Colonic mucosa (tissue), 4 donors: ENCODE measurements around the gene LARP7. TPM values are rescaled to one million over a fixed set of nuclear protein-coding genes. Genes with fewer than 3 reads are reported as not detected.
A peak's percentile ranks its signal among the peaks of the same experiment; 100 is the strongest.

ENCODE experiments used
- DNase-seq: peaks from one replicate; pipeline ENCODE4 v3.0.0-alpha.2; 2020
- H3K27ac ChIP-seq: fragments of 200-600 bp; one replicate; pipeline ENCODE4 v1.8.0; 2021
- H3K27me3 ChIP-seq: fragments of 200-600 bp; one replicate; pipeline ENCODE4 v1.8.0; 2021
- H3K36me3 ChIP-seq: fragments of 200-600 bp; one replicate; pipeline ENCODE4 v1.8.0; 2021
- H3K4me1 ChIP-seq: fragments of 200-600 bp; one replicate; pipeline ENCODE4 v1.8.0; 2021; ENCODE audit warnings: mild to moderate bottlenecking
- H3K4me3 ChIP-seq: fragments of 200-600 bp; one replicate; pipeline ENCODE4 v1.8.0; 2021
- H3K9ac ChIP-seq, 2 donors: one replicate each; pipeline ENCODE4 v1.7.0; 2013; ENCODE audit warnings: control low read depth in 2 of 2, low read depth in 2 of 2, low read length in 2 of 2
- H3K9me3 ChIP-seq: fragments of 200-600 bp; one replicate; pipeline ENCODE4 v1.8.0; 2021
- CTCF ChIP-seq: fragments of 200-600 bp; IDR thresholded peaks from one replicate; pipeline ENCODE4 v1.8.0; 2022; ENCODE audit warnings: antibody characterized with exemption, mild to moderate bottlenecking
- intact Hi-C: fragments of 100-400 bp; cut with DNase I; formaldehyde crosslinking; loops from one replicate; pipeline ENCODE4 v1.14.1; 2022
- total RNA-seq, 2 donors: library from RNA; stranded (reverse); fragmentation: NEBNext Ultra II Directional in 1 of 2; extraction: Animal tissue kit (Norgen Biotek cat#: 25700) in 1 of 2; gene quantifications; one replicate each; pipeline ENCODE4 v1.2.1, GENCODE V29; 2021
- donor health status: healthy.
- donor health status: DM: no; HTN: no; CAD: no.
- donor health status: DM: no; HTN: no; CAD: no.

LARP7 gene
- total RNA-seq: 10 to 100 TPM; 35.3 to 36.1 TPM

- Histone ChIP-seq H3K27me3 (no peaks in the 10 kb centered on the region), H3K9me3 (no peaks in the 10 kb centered on the region), H3K4me1 (no peaks in the 10 kb centered on the region), H3K9ac (peak within 1 kb of the TSS; percentile 53 to 92), H3K27ac (peak within 1 kb of the TSS; percentile 85), H3K4me3 (peak within 1 kb of the TSS; percentile 52), H3K36me3 (no peaks in the 10 kb centered on the region)
- intact Hi-C loops: no loop called here
- peak; percentile 85 for TF ChIP-seq CTCF
- peak; percentile 99 for DNase-seq
These were observed at the start of gene LARP7, which contains the start of gene ZGRF1 for GRCh38 chr4:112636688-112637551. LARP7 (plus strand) TSS chr4:112637143; CDS start chr4:112644670, 7,527 bp downstream. ZGRF1 (minus strand) TSS chr4:112636909; CDS start chr4:112633176, 3,733 bp downstream.

- TF ChIP-seq CTCF: no peak
- no peak for DNase-seq
- H3K4me1 ChIP-seq: no peaks in the 10 kb centered on the region
- H3K27ac ChIP-seq: no peak overlapping the region
- intact Hi-C loops: no loop called here
- no peak overlapping the region for H3K9ac ChIP-seq
- H3K4me3 ChIP-seq: no peak overlapping the region
- H3K9me3 ChIP-seq: no peaks in the 10 kb centered on the region
- no peaks in the 10 kb centered on the region for H3K27me3 ChIP-seq
- no peaks in the 10 kb centered on the region for H3K36me3 ChIP-seq
These were observed 47.7 kb upstream of the LARP7 start for GRCh38 chr4:112589206-112589605.

GRCh38 chr4:112591593-112591992 is 45.4 kb upstream of the LARP7 start:
- H3K4me3 ChIP-seq: no peak overlapping the region
- TF ChIP-seq CTCF: no peak
- intact Hi-C loops: no loop called here
- no peak overlapping the region for H3K27ac ChIP-seq
- H3K27me3 ChIP-seq: no peaks in the 10 kb centered on the region
- H3K36me3 ChIP-seq: no peaks in the 10 kb centered on the region
- no peaks in the 10 kb centered on the region for H3K4me1 ChIP-seq
- no peak overlapping the region for H3K9ac ChIP-seq
- H3K9me3 ChIP-seq: no peaks in the 10 kb centered on the region
- DNase-seq: no peak

- Histone ChIP-seq H3K27ac (no peak overlapping the region), H3K36me3 (no peaks in the 10 kb centered on the region), H3K4me3 (no peak overlapping the region), H3K27me3 (no peaks in the 10 kb centered on the region), H3K9ac (no peak overlapping the region), H3K9me3 (no peaks in the 10 kb centered on the region), H3K4me1 (no peaks in the 10 kb centered on the region)
- no peak for DNase-seq
- intact Hi-C loops: no loop called here
- no peak for TF ChIP-seq CTCF
These were observed 44.2 kb upstream of the LARP7 start for GRCh38 chr4:112592717-112593116.

DNA sequence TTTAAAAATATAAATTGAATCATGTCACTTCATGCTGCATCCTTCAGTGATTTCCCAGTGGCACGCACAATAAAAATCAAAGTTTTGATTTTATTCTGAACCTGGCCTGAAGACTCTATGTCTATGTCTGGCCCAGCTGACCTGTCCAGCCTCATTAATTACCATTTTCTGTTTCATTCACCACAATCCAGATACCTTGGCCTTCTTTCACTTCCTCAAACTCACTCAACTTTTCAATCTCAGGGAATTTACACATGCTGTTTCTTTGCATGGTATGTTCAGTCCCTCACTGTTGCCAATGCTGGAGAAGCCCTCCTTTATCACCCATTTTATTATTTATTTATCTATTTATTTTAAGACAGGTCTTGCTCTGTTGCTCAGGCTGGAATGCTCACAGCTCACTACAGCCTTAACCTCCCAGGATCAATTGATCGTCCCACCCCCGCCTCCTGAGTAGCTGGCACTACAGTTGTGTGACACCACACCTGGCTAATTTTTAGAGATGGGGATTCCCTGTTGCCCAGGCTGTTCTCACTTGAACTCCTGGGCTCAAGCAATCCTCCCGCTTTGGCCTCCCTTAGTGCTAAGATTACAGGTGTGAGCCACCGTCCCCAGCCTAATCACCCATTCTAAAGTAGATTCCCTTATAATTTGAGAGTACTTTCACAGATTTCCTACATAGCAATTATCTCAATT is 43.4 kb upstream of the LARP7 start:
- no peak overlapping the region for H3K4me3 ChIP-seq
- TF ChIP-seq CTCF: no peak
- H3K4me1 ChIP-seq: no peaks in the 10 kb centered on the region
- H3K9me3 ChIP-seq: no peaks in the 10 kb centered on the region
- intact Hi-C loops: no loop called here
- no peaks in the 10 kb centered on the region for H3K27me3 ChIP-seq
- no peak for DNase-seq
- no peak overlapping the region for H3K9ac ChIP-seq
- no peaks in the 10 kb centered on the region for H3K36me3 ChIP-seq
- no peak overlapping the region for H3K27ac ChIP-seq
